ENCODE measurements around the gene TENM4.

Gene TENM4

GRCh38 chr11:78972177-78972576, 468.7 kb downstream of the TENM4 start:
- no peak for DNase-seq (ENCODE audit: low read depth)

- no peak for DNase-seq (ENCODE audit: low read depth)
These were observed 473.0 kb downstream of the TENM4 start for GRCh38 chr11:78967811-78968210.

- no peak for DNase-seq (ENCODE audit: low read depth)
These were observed 475.4 kb downstream of the TENM4 start for GRCh38 chr11:78965432-78965831.

GRCh38 chr11:78961937-78962701, 478.7 kb downstream of the TENM4 start:
- DNase-seq (ENCODE audit: low read depth) = no peak

- DNase-seq (ENCODE audit: low read depth) = no peak
These were observed 479.6 kb downstream of the TENM4 start for GRCh38 chr11:78961247-78961646.

GRCh38 chr11:78958444-78958843, 482.4 kb downstream of the TENM4 start:
- no peak for DNase-seq (ENCODE audit: low read depth)

DNA sequence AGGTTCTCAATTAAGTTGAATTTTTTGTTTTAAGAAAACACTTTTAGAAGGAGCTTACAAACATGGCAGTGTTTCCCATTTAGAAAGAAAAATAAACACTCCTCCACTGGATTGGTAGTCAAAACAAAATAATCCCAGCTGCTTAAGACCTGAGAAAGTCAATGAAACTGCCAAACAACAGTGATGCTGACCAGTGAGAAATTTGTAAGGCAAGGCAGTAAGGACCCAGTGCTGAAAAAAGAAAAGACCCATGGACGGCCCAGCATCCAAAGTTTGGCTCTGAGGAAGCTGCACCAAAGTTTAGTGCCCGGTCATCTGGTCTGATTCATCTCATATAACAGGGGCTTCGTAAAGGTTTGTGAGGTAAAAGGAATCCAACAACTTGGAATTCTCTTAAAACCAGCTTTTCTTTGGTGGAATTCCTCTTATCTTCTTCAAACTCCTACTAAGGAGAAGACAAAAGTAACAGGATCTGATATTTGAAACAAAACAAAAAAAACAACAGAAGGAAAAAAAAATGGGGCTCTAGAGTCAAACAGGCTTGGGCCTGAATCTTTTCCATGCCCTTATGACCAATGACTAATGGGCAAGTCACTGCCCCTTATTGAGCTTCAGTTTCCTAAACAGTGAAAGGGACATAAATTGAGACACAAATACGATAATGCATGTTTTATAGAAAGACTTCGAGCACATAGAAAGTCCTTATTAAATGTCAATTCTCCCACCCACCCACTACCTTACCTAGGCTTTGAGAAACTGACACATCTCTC, 483.2 kb downstream of the TENM4 start:
- DNase-seq (ENCODE audit: low read depth) = no peak

DNA sequence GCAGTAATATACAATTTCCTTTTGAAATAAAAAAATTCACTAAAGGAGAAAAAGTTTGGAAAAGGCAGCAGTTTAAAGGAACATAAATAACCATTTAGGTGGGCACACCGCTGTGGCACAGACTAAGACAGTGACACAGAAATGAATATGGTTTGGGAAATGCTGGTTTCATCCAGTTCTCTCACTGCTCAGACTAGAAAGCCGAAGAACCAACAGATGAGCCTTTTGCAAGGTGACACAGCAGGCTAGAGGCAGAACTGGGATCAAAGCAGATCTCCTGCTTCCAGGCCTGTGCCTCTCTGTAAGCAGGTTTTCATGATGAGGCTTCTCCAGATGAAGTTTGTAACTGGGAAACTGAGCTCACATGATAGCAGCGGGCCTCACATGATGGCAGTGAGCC, 486.1 kb downstream of the TENM4 start:
- DNase-seq (ENCODE audit: low read depth) = no peak

DNA sequence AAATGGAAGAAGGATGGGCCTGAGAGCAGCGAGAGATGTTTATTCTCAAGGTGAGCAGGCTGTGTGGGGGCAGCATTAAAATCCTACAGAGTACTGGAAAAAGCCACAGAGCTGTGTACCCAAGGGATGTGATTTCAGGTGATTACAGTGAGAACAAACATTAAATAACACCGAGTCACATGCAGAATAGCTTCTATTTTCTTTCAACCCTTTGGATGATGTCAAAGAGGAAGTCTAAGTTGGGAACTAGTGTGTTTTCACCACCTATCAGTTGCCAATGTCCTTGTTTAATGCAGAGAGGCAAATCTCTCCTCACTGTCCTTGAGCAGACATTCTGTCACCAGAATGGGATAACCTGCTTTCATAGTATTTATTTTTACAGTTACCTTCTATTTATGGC, 486.6 kb downstream of the TENM4 start:
- DNase-seq (ENCODE audit: low read depth) = no peak

- no peak for DNase-seq (ENCODE audit: low read depth)
These were observed 487.9 kb downstream of the TENM4 start for GRCh38 chr11:78952890-78953289.

- no peak for DNase-seq (ENCODE audit: low read depth)
These were observed 488.7 kb downstream of the TENM4 start for GRCh38 chr11:78952175-78952574.

- DNase-seq (ENCODE audit: low read depth) = no peak
These were observed 490.7 kb downstream of the TENM4 start for GRCh38 chr11:78949976-78950690.

DNA sequence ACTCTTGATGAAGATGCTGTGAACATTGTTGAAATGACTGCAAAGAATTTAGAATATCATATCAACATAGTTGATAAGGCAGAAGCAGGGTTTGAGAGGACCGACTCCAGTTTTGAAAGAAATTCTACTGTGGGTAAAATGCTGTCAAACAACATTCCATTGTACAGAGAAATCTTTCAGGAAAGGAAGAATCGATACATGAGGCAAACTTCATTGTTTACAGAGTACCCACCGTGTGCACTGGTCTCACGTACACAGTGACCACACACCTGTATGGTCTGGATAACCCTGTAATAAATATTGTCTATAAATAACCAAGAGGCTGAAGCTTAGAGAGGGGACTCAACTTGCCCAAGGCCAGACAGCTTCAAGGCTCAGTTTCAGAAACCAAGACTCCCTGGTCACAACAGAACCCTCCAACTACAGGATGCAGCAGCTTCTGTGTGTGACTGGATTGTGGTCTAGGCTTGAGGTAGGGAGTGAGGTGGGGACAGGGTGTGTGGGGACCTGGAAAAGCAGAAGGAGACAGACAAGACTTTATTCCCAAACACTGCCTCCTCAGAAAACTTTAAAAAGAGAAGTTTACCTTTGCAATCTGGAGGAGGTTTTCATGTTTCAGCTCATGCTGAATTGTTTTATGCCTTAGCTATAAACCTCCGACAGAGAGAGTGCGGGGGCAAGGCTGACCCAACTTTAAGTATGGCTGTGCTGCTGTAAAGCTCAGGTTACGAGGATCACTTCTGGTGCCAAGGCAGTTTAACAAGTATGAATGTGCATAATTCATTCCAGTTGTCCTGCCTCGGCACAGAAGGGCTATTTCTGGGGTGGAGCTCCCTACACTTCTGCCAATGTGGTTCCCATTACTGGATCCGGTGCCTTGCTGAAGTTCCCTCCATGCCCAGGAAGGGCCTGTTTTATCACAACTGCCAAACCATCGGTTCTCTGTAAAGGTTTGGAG, 493.6 kb downstream of the TENM4 start:
- no peak for DNase-seq (ENCODE audit: low read depth)

DNA sequence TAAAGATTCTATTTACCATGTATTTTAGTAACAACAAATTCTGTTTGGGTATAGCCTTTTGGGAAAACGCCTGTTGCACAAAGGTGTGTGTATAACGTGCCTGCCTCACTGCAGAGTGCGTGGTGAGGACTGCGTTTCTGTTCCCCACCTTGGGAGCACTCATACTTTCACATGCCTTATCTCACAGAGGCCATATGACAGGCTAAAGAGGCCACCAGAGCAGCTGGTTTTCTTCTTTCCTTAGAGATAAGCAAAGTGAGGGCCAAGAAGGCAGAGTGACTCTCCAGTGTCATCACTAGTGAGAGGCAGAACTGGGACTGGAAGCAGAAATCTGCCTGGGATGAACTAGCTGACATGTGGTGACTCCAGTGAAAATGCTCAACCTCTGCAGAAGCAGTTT, 497.0 kb downstream of the TENM4 start:
- no peak for DNase-seq (ENCODE audit: low read depth)

- DNase-seq (ENCODE audit: low read depth) = no peak
These were observed 497.7 kb downstream of the TENM4 start for GRCh38 chr11:78943154-78943553.

DNA sequence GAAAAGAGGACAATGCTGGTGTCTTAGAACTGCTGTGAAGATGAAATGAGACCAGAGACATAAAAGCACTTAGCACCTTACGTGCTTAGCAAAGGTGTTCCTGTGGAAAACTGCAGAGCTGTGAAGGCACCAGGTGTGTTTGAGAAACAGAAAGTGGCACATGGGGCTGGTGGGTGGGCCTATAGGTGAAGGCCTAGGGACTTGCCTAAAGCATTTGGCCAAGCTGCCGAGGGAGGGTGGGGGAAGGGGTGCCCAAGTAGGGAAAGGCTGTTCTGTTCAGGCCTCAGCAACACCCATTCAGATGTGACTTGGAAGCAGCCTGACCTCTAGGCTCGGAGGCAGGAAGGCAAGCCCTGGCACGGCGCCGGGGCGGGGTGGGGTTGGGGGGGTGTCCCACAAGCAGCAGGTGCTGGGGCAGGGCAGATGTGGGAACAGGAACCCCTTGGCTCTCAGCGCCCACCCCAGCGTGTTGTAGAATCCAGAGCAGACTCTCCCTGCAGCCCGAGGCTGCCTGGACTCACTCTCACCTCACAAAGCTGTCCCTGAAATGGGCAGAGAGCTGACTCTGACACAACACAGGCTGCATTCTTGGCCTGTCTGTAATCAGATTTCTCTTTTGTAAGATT, 499.5 kb downstream of the TENM4 start:
- DNase-seq (ENCODE audit: low read depth) = no peak

DNA sequence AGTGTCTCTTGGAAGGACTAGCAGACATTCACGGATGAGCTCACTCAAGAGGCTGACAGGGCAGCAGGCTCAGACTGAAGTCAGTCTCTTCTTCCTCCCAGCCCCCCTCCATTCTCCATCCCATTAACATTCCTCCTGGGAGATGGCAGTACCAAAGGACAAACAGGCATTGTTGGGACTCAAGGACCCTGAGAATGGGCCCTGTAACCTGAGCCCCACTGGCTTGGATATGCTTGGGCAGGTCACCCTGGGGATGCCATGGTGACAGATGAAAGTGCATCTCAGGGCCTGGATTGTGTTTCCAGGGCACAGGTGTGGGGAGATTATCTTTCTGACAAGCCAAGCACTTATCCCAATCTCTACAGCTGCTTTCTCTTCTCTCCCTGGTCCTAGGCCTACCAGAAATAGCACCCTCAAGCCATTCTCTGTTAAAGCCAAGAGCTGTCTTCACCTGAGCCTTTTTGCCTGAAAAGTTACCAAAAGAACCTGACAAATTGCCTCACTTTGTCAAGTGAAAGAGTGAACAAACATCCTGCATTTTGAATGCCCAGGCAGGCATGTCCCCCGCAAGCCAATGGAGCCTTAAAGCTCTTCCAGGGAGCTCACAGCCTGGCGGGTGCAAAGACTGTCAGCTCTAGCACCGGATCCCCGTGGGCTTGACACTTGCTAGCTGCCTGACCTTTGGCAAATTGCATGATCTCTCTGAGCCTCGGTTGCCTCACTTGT, 500.2 kb downstream of the TENM4 start:
- no peak for DNase-seq (ENCODE audit: low read depth)

GRCh38 chr11:78938971-78939370, 501.9 kb downstream of the TENM4 start:
- DNase-seq (ENCODE audit: low read depth) = no peak

GRCh38 chr11:78938036-78938435, 502.8 kb downstream of the TENM4 start:
- no peak for DNase-seq (ENCODE audit: low read depth)

DNA sequence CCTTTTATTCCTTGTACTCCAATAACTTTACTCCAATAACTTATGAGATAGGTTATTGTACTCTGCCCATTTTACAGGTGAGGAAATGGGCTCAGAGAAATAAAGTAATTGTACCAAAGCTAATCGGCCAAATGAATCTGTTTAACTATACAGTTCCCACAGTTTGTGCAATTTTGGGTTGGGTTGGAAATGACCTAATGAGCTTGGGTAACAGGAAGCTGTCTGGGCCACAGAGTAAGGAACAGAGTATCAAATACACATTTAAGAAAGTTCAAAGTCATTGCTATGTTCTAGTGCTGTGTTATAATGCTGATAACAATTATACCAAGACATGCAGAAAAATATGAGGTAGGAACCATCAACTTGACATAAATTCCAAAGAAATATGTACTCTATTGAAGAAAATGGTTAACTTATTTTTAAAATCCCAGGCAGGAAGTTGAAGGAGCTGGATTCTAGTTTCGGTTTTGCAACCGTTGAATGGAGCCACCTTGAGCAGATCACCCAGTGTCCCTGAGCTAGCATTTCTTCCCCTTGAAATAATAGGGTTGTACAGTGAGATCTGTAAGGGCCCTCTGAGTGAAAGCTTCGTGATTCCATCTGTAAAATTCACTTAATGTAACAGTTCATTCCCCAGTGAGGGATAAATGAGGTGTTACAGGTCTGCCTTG, 505.3 kb downstream of the TENM4 start:
- DNase-seq (ENCODE audit: low read depth) = no peak
